ENCODE measurements around the gene SNX32. TPM values are rescaled to one million over a fixed set of nuclear protein-coding genes. Genes with fewer than 3 reads are reported as not detected.

SNX32 gene
- polyA plus RNA-seq, 1 donor (not counting 4 experiments of a cell fraction or from before 2014, with no cell fraction given), result 0.12 TPM

DNA sequence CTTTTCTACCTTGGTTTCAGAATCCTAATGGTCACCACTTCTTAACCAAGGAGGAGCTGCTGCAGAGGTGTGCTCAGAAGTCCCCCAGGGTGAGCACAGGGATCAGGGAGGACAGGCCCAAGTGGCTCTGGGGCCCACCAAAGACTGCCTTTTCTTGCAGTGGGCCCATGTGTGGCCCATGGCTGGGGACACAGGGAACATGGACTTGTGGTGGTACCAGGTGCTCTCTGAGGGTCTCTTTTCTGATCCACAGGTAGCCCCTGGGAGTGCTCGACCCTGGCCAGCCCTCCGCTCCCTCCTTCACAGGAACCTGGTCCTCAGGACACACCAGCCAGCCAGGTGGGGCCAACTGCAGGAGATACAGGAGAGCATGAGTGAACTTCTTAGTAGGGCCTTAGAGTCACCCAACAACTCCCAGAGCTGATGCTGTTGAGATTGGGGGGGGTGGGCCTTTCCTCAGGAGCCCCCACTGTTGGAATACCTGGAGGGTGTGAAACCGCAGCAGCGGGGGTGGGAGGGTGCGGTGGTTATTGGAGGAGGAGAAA, 28.5 kb downstream of the SNX32 start:
- Histone ChIP-seq H3K9me3 (ENCODE audit: control insufficient read depth, low read depth, low read length) (no peaks in the 10 kb centered on the region), H3K9ac (ENCODE audit: control insufficient read depth, extremely low read depth, insufficient read depth, low read length) (no peak overlapping the region), H2AFZ (ENCODE audit: control insufficient read depth, low read length) (no peak overlapping the region), H3K4me2 (ENCODE audit: control insufficient read depth, extremely low read depth, insufficient read depth, low read depth, low read length) (peak overlapping the region; percentile 92), H4K20me1 (ENCODE audit: control insufficient read depth, extremely low read depth, insufficient read depth, low read length) (peaks cover 1% of the 10 kb centered on the region), H3K79me2 (ENCODE audit: control insufficient read depth, insufficient read depth, low read length) (peaks cover 36% of the 10 kb centered on the region), H3K27me3 (ENCODE audit: control insufficient read depth, extremely low read depth, insufficient read depth, low read length) (no peaks in the 10 kb centered on the region), H3K4me1 (ENCODE audit: control insufficient read depth, extremely low read depth, insufficient read depth, low read length) (peaks cover 18% of the 10 kb centered on the region), H3K4me3 (ENCODE audit: control insufficient read depth in 2 of 3, extremely low read depth in 1 of 3, insufficient read depth in 2 of 3, low read depth in 1 of 3, low read length in 3 of 3) (no peak overlapping the region), H3K9me1 (ENCODE audit: control insufficient read depth, extremely low read depth, insufficient read depth, low read length) (no peaks in the 10 kb centered on the region), H3K27ac (ENCODE audit: control insufficient read depth, insufficient read depth, low read length) (no peak overlapping the region), H3K36me3 (ENCODE audit: control insufficient read depth in 2 of 2, extremely low read depth in 1 of 2, insufficient read depth in 2 of 2, low read length in 2 of 2) (peaks cover 34 to 44% of the 10 kb centered on the region in 2 experiments)
- no peak for FAIRE-seq
- dilution Hi-C loops (cut with MboI; ENCODE audit: extremely low pct_ligation_motif_present, low sequenced_read_pairs), result no loop called here
- TF ChIP-seq, protein P1, sequence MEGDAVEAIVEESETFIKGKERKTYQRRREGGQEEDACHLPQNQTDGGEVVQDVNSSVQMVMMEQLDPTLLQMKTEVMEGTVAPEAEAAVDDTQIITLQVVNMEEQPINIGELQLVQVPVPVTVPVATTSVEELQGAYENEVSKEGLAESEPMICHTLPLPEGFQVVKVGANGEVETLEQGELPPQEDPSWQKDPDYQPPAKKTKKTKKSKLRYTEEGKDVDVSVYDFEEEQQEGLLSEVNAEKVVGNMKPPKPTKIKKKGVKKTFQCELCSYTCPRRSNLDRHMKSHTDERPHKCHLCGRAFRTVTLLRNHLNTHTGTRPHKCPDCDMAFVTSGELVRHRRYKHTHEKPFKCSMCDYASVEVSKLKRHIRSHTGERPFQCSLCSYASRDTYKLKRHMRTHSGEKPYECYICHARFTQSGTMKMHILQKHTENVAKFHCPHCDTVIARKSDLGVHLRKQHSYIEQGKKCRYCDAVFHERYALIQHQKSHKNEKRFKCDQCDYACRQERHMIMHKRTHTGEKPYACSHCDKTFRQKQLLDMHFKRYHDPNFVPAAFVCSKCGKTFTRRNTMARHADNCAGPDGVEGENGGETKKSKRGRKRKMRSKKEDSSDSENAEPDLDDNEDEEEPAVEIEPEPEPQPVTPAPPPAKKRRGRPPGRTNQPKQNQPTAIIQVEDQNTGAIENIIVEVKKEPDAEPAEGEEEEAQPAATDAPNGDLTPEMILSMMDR (optimal IDR thresholded peaks at IDR 0.05 in 1 of 3, IDR thresholded peaks at IDR 0.05 in 1 of 3, conservative IDR thresholded peaks at IDR 0.05 in 1 of 3; ENCODE audit: extremely low read depth in 1 of 3, insufficient read depth in 2 of 3, low read length in 3 of 3), result no peak
- TF ChIP-seq EZH2 (IDR thresholded peaks at IDR 0.05; ENCODE audit: low read length), result no peak
- DNase-seq (ENCODE audit: low read depth, low spot score), result no peak

DNA sequence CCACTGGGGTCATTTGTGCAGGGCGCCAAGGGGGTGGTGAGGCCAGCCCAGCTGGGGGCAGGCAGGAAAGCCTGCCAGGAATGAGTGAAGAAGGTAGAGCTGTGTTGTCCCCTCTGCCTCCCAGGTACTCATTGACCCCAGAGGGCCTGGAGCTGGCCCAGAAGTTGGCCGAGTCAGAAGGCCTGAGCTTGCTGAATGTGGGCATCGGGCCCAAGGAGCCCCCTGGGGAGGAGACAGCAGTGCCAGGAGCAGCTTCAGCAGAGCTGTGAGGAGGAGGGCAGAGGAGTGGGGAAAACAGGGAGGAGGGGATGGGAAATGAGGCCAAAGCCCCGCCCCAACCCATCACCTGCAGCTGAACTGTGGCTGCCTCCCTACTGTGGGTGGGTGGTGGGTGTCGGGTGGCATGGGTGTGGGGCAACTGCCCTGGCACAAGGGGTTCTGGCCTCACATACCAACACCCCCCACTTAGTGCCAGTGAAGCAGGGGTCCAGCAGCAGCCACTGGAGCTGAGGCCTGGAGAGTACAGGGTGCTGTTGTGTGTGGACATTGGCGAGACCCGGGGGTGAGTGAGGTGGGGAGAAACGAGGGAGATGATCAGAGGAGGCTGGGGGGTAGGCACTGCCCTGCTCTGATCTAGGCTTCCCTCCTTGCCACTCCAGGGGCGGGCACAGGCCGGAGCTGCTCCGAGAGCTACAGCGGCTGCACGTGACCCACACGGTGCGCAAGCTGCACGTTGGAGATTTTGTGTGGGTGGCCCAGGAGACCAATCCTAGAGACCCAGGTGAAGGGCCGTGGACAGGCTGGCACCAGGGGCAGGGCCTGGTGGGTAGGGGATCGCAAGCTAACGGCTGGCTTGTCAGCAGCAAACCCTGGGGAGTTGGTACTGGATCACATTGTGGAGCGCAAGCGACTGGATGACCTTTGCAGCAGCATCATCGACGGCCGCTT, 29.5 kb downstream of the SNX32 start:
- H3K9ac ChIP-seq (ENCODE audit: control insufficient read depth, extremely low read depth, insufficient read depth, low read length), result no peak overlapping the region
- H3K27ac ChIP-seq (ENCODE audit: control insufficient read depth, insufficient read depth, low read length), result no peak overlapping the region
- peaks cover 34 to 48% of the 10 kb centered on the region in 2 experiments for H3K36me3 ChIP-seq (ENCODE audit: control insufficient read depth in 2 of 2, extremely low read depth in 1 of 2, insufficient read depth in 2 of 2, low read length in 2 of 2)
- FAIRE-seq (no peak), DNase-seq (ENCODE audit: low read depth, low spot score) (no peak)
- H3K27me3 ChIP-seq (ENCODE audit: control insufficient read depth, extremely low read depth, insufficient read depth, low read length), result no peaks in the 10 kb centered on the region
- dilution Hi-C loops (cut with MboI; ENCODE audit: extremely low pct_ligation_motif_present, low sequenced_read_pairs), result no loop called here
- H2AFZ ChIP-seq (ENCODE audit: control insufficient read depth, low read length), result no peak overlapping the region
- TF ChIP-seq, protein P1 (optimal IDR thresholded peaks at IDR 0.05 in 1 of 3, IDR thresholded peaks at IDR 0.05 in 1 of 3, conservative IDR thresholded peaks at IDR 0.05 in 1 of 3; ENCODE audit: extremely low read depth in 1 of 3, insufficient read depth in 2 of 3, low read length in 3 of 3), result no peak
- no peak for TF ChIP-seq EZH2 (IDR thresholded peaks at IDR 0.05; ENCODE audit: low read length)
- H3K4me3 ChIP-seq (ENCODE audit: control insufficient read depth in 2 of 3, extremely low read depth in 1 of 3, insufficient read depth in 2 of 3, low read depth in 1 of 3, low read length in 3 of 3), result no peak overlapping the region
- H4K20me1 ChIP-seq (ENCODE audit: control insufficient read depth, extremely low read depth, insufficient read depth, low read length), result no peaks in the 10 kb centered on the region
- H3K4me2 ChIP-seq (ENCODE audit: control insufficient read depth, extremely low read depth, insufficient read depth, low read depth, low read length), result no peak overlapping the region
- H3K79me2 ChIP-seq (ENCODE audit: control insufficient read depth, insufficient read depth, low read length), result peaks cover 29% of the 10 kb centered on the region
- H3K9me1 ChIP-seq (ENCODE audit: control insufficient read depth, extremely low read depth, insufficient read depth, low read length), result no peaks in the 10 kb centered on the region
- H3K9me3 ChIP-seq (ENCODE audit: control insufficient read depth, low read depth, low read length), result no peaks in the 10 kb centered on the region
- H3K4me1 ChIP-seq (ENCODE audit: control insufficient read depth, extremely low read depth, insufficient read depth, low read length), result peaks cover 18% of the 10 kb centered on the region

Measured in keratinocyte (primary cell).